ENCODE measurements around the gene GLIPR2. TPM values are rescaled to one million over a fixed set of nuclear protein-coding genes. Genes with fewer than 3 reads are reported as not detected.
"Not testable (repeated sequence)": the region's sequence is repeated elsewhere in the genome, so short reads cannot be mapped to it uniquely, and the experiment has no call there.

The GLIPR2 gene
- total RNA-seq, 1 donor, result 38.4 TPM

DNA sequence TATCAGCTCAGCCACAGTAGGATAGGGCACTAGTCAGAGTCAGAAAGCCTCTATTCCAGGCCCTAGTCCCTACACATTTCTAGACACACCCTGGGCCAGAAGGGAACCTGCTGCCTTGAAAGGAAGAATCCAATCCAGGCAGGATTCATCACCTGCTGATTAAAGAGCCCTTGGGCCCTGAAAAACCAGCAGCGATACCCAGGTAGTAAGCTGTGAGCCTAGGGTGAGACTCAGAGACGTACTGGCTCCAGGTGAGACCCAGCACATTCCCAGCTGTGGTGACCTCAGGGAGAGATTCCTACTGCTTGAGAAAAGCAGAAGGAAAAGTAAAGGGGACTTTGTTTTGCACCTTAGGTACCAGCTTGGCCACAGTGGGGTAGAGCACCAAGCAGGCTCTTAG, 37.3 kb downstream of the GLIPR2 start:
- no peaks in the 10 kb centered on the region for H3K36me3 ChIP-seq (ENCODE audit: insufficient read depth, low read length)
- H3K4me2 ChIP-seq (ENCODE audit: insufficient read depth, low read length), result no peak overlapping the region
- no peaks in the 10 kb centered on the region for H4K20me1 ChIP-seq (ENCODE audit: insufficient read depth, low read length)
- H3K4me3 ChIP-seq (ENCODE audit: insufficient read depth, low read length), result no peak overlapping the region
- H3K9me3 ChIP-seq (ENCODE audit: low read depth, low read length), result no peaks in the 10 kb centered on the region
- H3K79me2 ChIP-seq (ENCODE audit: insufficient read depth, low read length), result no peaks in the 10 kb centered on the region
- H2AFZ ChIP-seq (ENCODE audit: low read length), result no peak overlapping the region
- H3K27me3 ChIP-seq (ENCODE audit: insufficient read depth, low read length), result no peaks in the 10 kb centered on the region
- TF ChIP-seq, protein P1, sequence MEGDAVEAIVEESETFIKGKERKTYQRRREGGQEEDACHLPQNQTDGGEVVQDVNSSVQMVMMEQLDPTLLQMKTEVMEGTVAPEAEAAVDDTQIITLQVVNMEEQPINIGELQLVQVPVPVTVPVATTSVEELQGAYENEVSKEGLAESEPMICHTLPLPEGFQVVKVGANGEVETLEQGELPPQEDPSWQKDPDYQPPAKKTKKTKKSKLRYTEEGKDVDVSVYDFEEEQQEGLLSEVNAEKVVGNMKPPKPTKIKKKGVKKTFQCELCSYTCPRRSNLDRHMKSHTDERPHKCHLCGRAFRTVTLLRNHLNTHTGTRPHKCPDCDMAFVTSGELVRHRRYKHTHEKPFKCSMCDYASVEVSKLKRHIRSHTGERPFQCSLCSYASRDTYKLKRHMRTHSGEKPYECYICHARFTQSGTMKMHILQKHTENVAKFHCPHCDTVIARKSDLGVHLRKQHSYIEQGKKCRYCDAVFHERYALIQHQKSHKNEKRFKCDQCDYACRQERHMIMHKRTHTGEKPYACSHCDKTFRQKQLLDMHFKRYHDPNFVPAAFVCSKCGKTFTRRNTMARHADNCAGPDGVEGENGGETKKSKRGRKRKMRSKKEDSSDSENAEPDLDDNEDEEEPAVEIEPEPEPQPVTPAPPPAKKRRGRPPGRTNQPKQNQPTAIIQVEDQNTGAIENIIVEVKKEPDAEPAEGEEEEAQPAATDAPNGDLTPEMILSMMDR (IDR thresholded peaks at IDR 0.05; ENCODE audit: extremely low read depth, low read depth, low read length), result no peak
- no peak for DNase-seq (ENCODE audit: insufficient read length, low spot score, missing footprints)
- H3K27ac ChIP-seq (ENCODE audit: low read depth, low read length), result no peak overlapping the region
- no peaks in the 10 kb centered on the region for H3K4me1 ChIP-seq (ENCODE audit: insufficient read depth, low read length)

DNA sequence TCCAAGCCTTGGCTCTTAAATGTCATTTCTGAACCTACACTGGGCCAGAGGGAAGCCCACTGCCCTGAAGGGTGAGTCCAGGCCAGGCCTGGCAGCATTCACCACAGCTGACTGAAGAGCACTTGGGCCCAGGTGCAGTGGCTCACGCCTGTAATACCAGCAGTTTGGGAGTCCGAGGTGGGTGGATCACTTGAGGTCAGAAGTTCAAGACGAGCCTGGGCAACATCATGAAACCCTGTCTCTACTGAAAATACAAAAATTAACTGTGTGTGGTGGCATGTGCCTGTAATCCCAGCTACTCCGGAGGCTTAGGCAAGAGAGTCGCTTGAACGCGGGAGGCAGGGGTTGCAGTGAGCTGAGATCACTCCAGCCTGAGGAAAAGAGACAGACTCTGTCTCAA, 37.7 kb downstream of the GLIPR2 start:
- Histone ChIP-seq H3K4me1 (ENCODE audit: insufficient read depth, low read length) (no peaks in the 10 kb centered on the region), H3K4me2 (ENCODE audit: insufficient read depth, low read length) (no peak overlapping the region), H3K79me2 (ENCODE audit: insufficient read depth, low read length) (no peaks in the 10 kb centered on the region), H3K27ac (ENCODE audit: low read depth, low read length) (no peak overlapping the region), H3K4me3 (ENCODE audit: insufficient read depth, low read length) (no peak overlapping the region), H3K36me3 (ENCODE audit: insufficient read depth, low read length) (no peaks in the 10 kb centered on the region), H3K9me3 (ENCODE audit: low read depth, low read length) (no peaks in the 10 kb centered on the region), H4K20me1 (ENCODE audit: insufficient read depth, low read length) (no peaks in the 10 kb centered on the region), H3K27me3 (ENCODE audit: insufficient read depth, low read length) (no peaks in the 10 kb centered on the region), H2AFZ (ENCODE audit: low read length) (no peak overlapping the region)
- TF ChIP-seq, protein P1 (IDR thresholded peaks at IDR 0.05; ENCODE audit: extremely low read depth, low read depth, low read length), result no peak
- DNase-seq (ENCODE audit: insufficient read length, low spot score, missing footprints), result no peak

DNA sequence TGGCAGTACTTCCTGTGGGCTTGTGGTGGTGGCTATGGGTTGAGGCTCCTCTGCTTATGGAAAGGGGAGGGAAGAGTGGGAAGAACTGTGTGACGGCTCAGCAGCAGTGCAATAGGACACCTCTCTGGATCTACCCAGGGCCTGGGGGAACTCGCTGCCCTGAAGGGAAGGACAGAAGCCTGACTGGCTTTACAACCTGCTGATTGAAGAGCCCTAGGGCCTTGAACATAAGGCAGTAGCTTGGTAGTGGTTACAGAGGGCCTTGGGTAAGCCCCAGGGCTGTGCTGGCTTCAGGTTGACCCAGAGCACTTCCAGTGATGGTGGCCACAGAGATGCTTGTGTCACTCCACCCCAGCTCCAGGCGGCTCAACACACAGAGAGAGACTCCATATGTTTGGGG, 38.2 kb downstream of the GLIPR2 start:
- DNase-seq (ENCODE audit: insufficient read length, low spot score, missing footprints), result no peak
- TF ChIP-seq, protein P1 (IDR thresholded peaks at IDR 0.05; ENCODE audit: extremely low read depth, low read depth, low read length), result no peak

DNA sequence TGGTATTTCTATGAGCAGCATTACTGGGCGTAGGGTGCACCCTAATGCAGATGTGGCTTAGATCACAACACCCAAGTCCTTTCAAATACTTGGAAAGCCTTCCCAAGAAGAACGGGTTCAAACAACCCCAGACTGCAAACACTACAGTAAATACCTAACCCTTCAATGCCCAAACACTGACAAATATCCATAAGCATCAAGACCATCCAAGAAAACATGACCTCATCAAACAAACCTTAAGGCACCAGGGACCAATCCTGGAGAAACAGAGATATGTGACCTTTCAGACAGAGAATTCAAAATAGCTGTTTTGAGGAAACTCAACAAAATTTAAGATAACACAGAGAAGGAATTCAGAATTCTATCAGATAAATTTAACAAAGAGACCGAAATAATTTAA, 38.7 kb downstream of the GLIPR2 start:
- not testable (repeated sequence) for H3K4me2 ChIP-seq (ENCODE audit: insufficient read depth, low read length); DNase-seq (ENCODE audit: insufficient read length, low spot score, missing footprints)

More for the DNA sequence above, 38.2 kb downstream of the GLIPR2 start:
- Histone ChIP-seq H3K4me2 (ENCODE audit: insufficient read depth, low read length) (no peak overlapping the region), H3K4me1 (ENCODE audit: insufficient read depth, low read length) (no peaks in the 10 kb centered on the region), H3K9me3 (ENCODE audit: low read depth, low read length) (no peaks in the 10 kb centered on the region), H3K79me2 (ENCODE audit: insufficient read depth, low read length) (no peaks in the 10 kb centered on the region), H3K27me3 (ENCODE audit: insufficient read depth, low read length) (no peaks in the 10 kb centered on the region), H3K27ac (ENCODE audit: low read depth, low read length) (no peak overlapping the region), H3K4me3 (ENCODE audit: insufficient read depth, low read length) (no peak overlapping the region), H2AFZ (ENCODE audit: low read length) (no peak overlapping the region), H3K36me3 (ENCODE audit: insufficient read depth, low read length) (no peaks in the 10 kb centered on the region), H4K20me1 (ENCODE audit: insufficient read depth, low read length) (no peaks in the 10 kb centered on the region)

DNA sequence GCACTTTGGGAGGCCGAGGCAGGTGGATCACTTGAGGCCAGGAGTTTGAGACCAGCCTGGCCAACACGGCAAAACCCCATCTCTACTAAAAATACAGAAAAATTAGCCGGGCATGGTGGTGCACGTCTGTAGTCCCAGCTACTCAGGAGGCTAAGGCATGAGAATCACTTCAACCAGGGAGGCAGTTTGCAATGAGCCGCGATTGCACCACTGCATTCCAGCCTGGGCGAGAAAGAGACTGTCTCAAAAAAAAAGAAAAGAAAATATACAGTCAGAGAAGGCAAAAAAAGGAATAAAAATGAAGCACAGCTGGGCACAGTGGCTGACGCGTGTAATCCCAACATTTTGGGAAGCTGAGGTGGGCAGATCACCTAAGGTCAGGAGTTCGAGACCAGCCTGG, 40.0 kb downstream of the GLIPR2 start:
- H4K20me1 ChIP-seq (ENCODE audit: insufficient read depth, low read length); H3K4me1 ChIP-seq (ENCODE audit: insufficient read depth, low read length); H2AFZ ChIP-seq (ENCODE audit: low read length); H3K36me3 ChIP-seq (ENCODE audit: insufficient read depth, low read length); H3K79me2 ChIP-seq (ENCODE audit: insufficient read depth, low read length); H3K27ac ChIP-seq (ENCODE audit: low read depth, low read length); H3K27me3 ChIP-seq (ENCODE audit: insufficient read depth, low read length); H3K4me3 ChIP-seq (ENCODE audit: insufficient read depth, low read length); DNase-seq (ENCODE audit: insufficient read length, low spot score, missing footprints); H3K9me3 ChIP-seq (ENCODE audit: low read depth, low read length); H3K4me2 ChIP-seq (ENCODE audit: insufficient read depth, low read length): not testable (repeated sequence)

More for the DNA sequence above, 38.7 kb downstream of the GLIPR2 start:
- not testable (repeated sequence) for H3K36me3 ChIP-seq (ENCODE audit: insufficient read depth, low read length); H4K20me1 ChIP-seq (ENCODE audit: insufficient read depth, low read length); H3K9me3 ChIP-seq (ENCODE audit: low read depth, low read length); H3K4me1 ChIP-seq (ENCODE audit: insufficient read depth, low read length); H3K4me3 ChIP-seq (ENCODE audit: insufficient read depth, low read length); H3K79me2 ChIP-seq (ENCODE audit: insufficient read depth, low read length); H3K27me3 ChIP-seq (ENCODE audit: insufficient read depth, low read length); H2AFZ ChIP-seq (ENCODE audit: low read length); H3K27ac ChIP-seq (ENCODE audit: low read depth, low read length)
